ENCODE measurements around the gene C18orf32.
A peak's percentile ranks its signal among the peaks of the same experiment; 100 is the strongest.
"Not testable (repeated sequence)": the region's sequence is repeated elsewhere in the genome, so short reads cannot be mapped to it uniquely, and the experiment has no call there.

Gene C18orf32

GRCh38 chr18:49500201-49500921, 13.3 kb upstream of the C18orf32 start:
- DNase-seq: no peak

- no peak for DNase-seq
Measured at GRCh38 chr18:49499046-49499637, 12.1 kb upstream of the C18orf32 start.

GRCh38 chr18:49495480-49495879, 8.4 kb upstream of the C18orf32 start:
- DNase-seq: no peak

- no peak for DNase-seq
Measured at GRCh38 chr18:49495076-49495475, 8.0 kb upstream of the C18orf32 start.

- no peak for DNase-seq
Measured at GRCh38 chr18:49494660-49495059, 7.6 kb upstream of the C18orf32 start.

GRCh38 chr18:49492694-49493033, 5.6 kb upstream of the C18orf32 start:
- no peak for DNase-seq

- DNase-seq: peak; percentile 83
Measured at GRCh38 chr18:49491857-49492693, 5.0 kb upstream of the C18orf32 start, which contains the start of gene RPL17. Gene RPL17 (minus strand): TSS chr18:49492465.

- DNase-seq: no peak
Measured at GRCh38 chr18:49491534-49491856, 4.5 kb upstream of the C18orf32 start.

GRCh38 chr18:49490246-49490762, 3.3 kb upstream of the C18orf32 start:
- DNase-seq: no peak

- peak; percentile 5 for DNase-seq
Measured at GRCh38 chr18:49487711-49488310, 777 bp upstream of the C18orf32 start.

GRCh38 chr18:49486606-49486952, 455 bp downstream of the C18orf32 start:
- DNase-seq: no peak

GRCh38 chr18:49486134-49486533, 900 bp downstream of the C18orf32 start:
- no peak for DNase-seq

GRCh38 chr18:49483198-49483597, 3.8 kb downstream of the C18orf32 start:
- DNase-seq: no peak

- no peak for DNase-seq
Measured at GRCh38 chr18:49481907-49482306, 5.1 kb downstream of the C18orf32 start.

- DNase-seq: no peak
Measured at GRCh38 chr18:49481317-49481716, 5.7 kb downstream of the C18orf32 start.

GRCh38 chr18:49479381-49480137, 7.5 kb downstream of the C18orf32 start:
- DNase-seq: no peak

- DNase-seq: no peak
Measured at GRCh38 chr18:49476664-49477411, 10.2 kb downstream of the C18orf32 start.

GRCh38 chr18:49474935-49475334, 12.1 kb downstream of the C18orf32 start:
- DNase-seq: not testable (repeated sequence)

- DNase-seq: no peak
Measured at GRCh38 chr18:49473721-49474120, 13.3 kb downstream of the C18orf32 start.

- no peak for DNase-seq
Measured at GRCh38 chr18:49472459-49472858, 14.6 kb downstream of the C18orf32 start.

- DNase-seq: no peak
Measured at GRCh38 chr18:49471532-49471931, 15.5 kb downstream of the C18orf32 start.

GRCh38 chr18:49467599-49467998, 19.4 kb downstream of the C18orf32 start:
- DNase-seq: no peak

Measured in activated naive CD4-positive, alpha-beta T cell treated with Interleukin-2 at 50 U/mL for 16 hours (primary cell).